ENCODE measurements around the gene KIF3C.

KIF3C gene

DNA sequence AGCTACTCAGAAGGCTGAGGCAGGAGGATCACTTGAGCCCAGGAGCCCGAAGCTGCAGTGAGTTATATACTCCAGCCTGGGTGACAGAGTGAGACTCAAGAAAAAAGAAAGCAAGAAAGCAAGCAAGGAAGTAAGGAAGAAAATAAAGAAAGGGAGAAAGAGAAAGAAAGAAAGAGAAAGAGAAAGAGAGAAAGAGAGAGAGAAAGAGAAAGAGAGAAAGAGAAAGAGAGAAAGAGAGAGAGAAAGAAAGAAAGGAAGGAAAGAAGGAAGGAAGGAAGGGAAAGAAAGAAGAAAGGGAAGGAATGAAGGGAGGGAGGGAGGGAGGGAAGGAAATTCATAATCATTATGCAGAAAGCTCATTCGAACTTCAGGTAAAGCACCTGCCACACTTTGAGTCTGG is 33.9 kb downstream of the KIF3C start:
- DNase-seq (ENCODE audit: low read depth): no peak
- TF ChIP-seq CTCF (conservative IDR thresholded peaks at IDR 0.05; ENCODE audit: low read length): no peak
- no peak overlapping the region for H3K4me3 ChIP-seq (ENCODE audit: low read length)

GRCh38 chr2:25941042-25941441 is 41.3 kb downstream of the KIF3C start:
- no peak for DNase-seq (ENCODE audit: low read depth)
- no peak for TF ChIP-seq CTCF (conservative IDR thresholded peaks at IDR 0.05; ENCODE audit: low read length)
- H3K4me3 ChIP-seq (ENCODE audit: low read length): no peak overlapping the region

DNA sequence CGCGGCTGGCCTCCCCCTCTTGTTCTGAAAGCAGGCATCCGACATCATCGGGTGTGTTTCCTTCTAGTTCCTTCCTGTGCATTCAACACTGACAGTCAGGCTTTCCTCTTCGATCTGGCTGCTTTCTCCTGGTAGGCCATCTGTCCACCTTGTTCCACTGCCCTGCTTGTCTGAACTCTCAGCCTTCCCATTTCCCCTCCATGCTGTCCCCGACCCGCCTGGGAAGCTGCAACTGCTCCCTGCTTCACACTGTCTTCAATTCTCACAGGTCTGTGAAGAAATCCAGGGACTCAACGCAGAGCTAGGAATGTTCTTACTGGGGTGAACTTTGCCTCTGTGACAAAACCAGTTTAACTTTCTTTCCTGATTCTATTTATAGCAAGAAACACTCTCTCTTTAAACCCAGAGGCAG is 43.0 kb downstream of the KIF3C start:
- TF ChIP-seq CTCF (conservative IDR thresholded peaks at IDR 0.05; ENCODE audit: low read length): no peak
- H3K4me3 ChIP-seq (ENCODE audit: low read length): no peak overlapping the region
- no peak for DNase-seq (ENCODE audit: low read depth)

DNA sequence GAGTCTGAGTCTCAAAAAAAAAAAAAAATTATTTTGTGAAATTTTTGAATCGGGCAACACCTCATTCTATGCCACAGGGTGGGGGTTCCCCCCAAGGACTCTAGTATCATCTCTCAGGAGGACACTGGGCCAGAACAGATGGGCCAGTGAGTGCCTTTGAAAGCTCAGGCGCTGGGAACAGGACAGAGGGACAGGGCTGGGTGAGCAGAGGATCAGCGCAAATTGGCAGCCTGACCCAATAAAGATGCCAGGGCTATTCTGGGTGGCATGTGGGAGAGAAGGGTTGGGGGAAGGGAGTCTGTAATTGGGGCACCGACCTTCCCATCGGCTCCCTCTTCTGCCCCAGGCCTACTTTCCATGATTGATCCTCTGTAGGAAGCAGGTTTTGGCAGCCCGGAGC is 44.0 kb downstream of the KIF3C start:
- H3K4me3 ChIP-seq (ENCODE audit: low read length): no peak overlapping the region
- no peak for DNase-seq (ENCODE audit: low read depth)
- TF ChIP-seq CTCF (conservative IDR thresholded peaks at IDR 0.05; ENCODE audit: low read length): no peak

DNA sequence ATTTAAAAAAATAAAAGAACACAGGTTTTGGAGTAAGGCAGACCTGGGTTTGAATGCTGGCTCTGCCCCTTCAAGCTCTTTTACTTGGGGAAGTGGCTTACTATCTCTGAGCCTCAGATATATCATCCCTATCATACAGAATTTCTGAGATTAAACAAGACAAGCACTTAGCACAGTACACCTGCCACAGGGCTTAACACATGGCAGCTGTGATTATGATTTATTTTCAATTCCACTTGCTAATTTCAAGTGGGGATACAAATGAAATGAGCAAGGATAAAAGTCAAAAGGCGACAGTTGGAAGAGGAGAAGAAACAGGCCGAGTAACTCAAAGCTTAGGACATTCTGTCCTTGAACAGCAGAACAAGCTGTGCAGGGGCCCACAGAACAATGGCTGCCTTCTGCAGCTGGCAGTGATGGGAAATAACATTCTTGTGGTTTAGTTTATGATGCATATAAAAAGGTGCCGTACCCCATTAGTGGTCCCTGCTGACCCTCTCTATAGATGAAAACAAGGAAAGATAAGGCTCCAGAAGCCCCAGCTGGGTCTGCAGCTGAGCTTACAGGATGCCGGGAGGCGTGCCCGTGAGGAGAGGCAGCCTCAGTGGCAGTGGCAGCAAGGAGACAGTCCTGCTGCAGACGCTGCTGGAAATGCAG is 45.3 kb downstream of the KIF3C start:
- DNase-seq (ENCODE audit: low read depth): no peak
- no peak for TF ChIP-seq CTCF (conservative IDR thresholded peaks at IDR 0.05; ENCODE audit: low read length)
- H3K4me3 ChIP-seq (ENCODE audit: low read length): no peak overlapping the region

- H3K4me3 ChIP-seq (ENCODE audit: low read length): no peak overlapping the region
- no peak for DNase-seq (ENCODE audit: low read depth)
- no peak for TF ChIP-seq CTCF (conservative IDR thresholded peaks at IDR 0.05; ENCODE audit: low read length)
Measured at GRCh38 chr2:25933622-25934021, 48.7 kb downstream of the KIF3C start.

- DNase-seq (ENCODE audit: low read depth): no peak
- no peak for TF ChIP-seq CTCF (conservative IDR thresholded peaks at IDR 0.05; ENCODE audit: low read length)
- H3K4me3 ChIP-seq (ENCODE audit: low read length): no peak overlapping the region
Measured at GRCh38 chr2:25929789-25930473, 52.4 kb downstream of the KIF3C start.
